Loucy (cell line): ENCODE measurements around the gene GLRX.
A peak's percentile ranks its signal among the peaks of the same experiment; 100 is the strongest.

ENCODE experiments used
- H2AFZ ChIP-seq: fragments of 200-600 bp; sonication (generic); 2 replicates; pipeline ENCODE4 v1.6.0; 2016; ENCODE audit warnings: antibody characterized with exemption, mild to moderate bottlenecking, low read length, moderate library complexity
- H3F3A ChIP-seq: fragments of 200-600 bp; 2 replicates; pipeline ENCODE4 v1.6.0; 2016; ENCODE audit warnings: antibody characterized with exemption, low read depth, mild to moderate bottlenecking
- H3K27me3 ChIP-seq: fragments of 200-600 bp; sonication (generic); 2 replicates; pipeline ENCODE4 v1.6.1; 2014; ENCODE audit warnings: low read length, mild to moderate bottlenecking; ENCODE audit not compliant: insufficient read depth, poor library complexity, severe bottlenecking
- H3K36me3 ChIP-seq: fragments of 200-600 bp; sonication (generic); 2 replicates; pipeline ENCODE4 v1.6.1; 2016; ENCODE audit warnings: low read length; ENCODE audit not compliant: insufficient read depth
- H3K4me1 ChIP-seq: fragments of 200-600 bp; sonication (generic); 2 replicates; pipeline ENCODE4 v1.5.1; 2014; ENCODE audit warnings: low read length, mild to moderate bottlenecking; ENCODE audit not compliant: insufficient read depth, poor library complexity, severe bottlenecking
- H3K4me2 ChIP-seq: fragments of 200-600 bp; sonication (generic); 2 replicates; pipeline ENCODE4 v1.6.0; 2014; ENCODE audit warnings: antibody characterized with exemption, low read length, low read depth, mild to moderate bottlenecking; ENCODE audit not compliant: poor library complexity, severe bottlenecking
- H3K4me3 ChIP-seq: fragments of 200-600 bp; sonication (generic); 2 replicates; pipeline ENCODE4 v1.5.1; 2014; ENCODE audit warnings: low read length, mild to moderate bottlenecking, mixed read lengths; ENCODE audit not compliant: poor library complexity, severe bottlenecking
- H3K79me2 ChIP-seq: fragments of 200-600 bp; sonication (generic); 2 replicates; pipeline ENCODE4 v1.6.1; 2014; ENCODE audit warnings: low read length; ENCODE audit not compliant: insufficient read depth
- H3K9ac ChIP-seq: fragments of 200-600 bp; sonication (generic); 2 replicates; pipeline ENCODE4 v1.6.0; 2014; ENCODE audit warnings: mild to moderate bottlenecking, low read depth, low read length, moderate library complexity; ENCODE audit not compliant: poor library complexity, severe bottlenecking
- H3K9me2 ChIP-seq: fragments of 200-600 bp; sonication (generic); replicated peaks from 2 replicates; pipeline ENCODE4 v1.6.1; 2016; ENCODE audit warnings: low read depth, low read length, mixed read lengths
- H3K9me3 ChIP-seq: fragments of 200-600 bp; sonication (generic); 2 replicates; pipeline ENCODE4 v1.6.1; 2014; ENCODE audit warnings: mild to moderate bottlenecking, antibody characterized with exemption, low read length, low read depth; ENCODE audit not compliant: insufficient read depth
- H4K20me1 ChIP-seq: fragments of 200-600 bp; sonication (generic); 2 replicates; pipeline ENCODE4 v1.6.0; 2014; ENCODE audit warnings: antibody characterized with exemption, low read length, mild to moderate bottlenecking; ENCODE audit not compliant: insufficient read depth, poor library complexity, severe bottlenecking
- CTCF ChIP-seq: fragments of 200-600 bp; sonication (generic); conservative IDR thresholded peaks from 2 replicates; pipeline ENCODE4 v1.5.1; 2014; ENCODE audit warnings: mild to moderate bottlenecking, antibody characterized with exemption, low read length
- EZH2phosphoT487 ChIP-seq: fragments of 200-600 bp; IDR thresholded peaks from 2 replicates; pipeline ENCODE4 v1.6.1; 2018; ENCODE audit warnings: antibody characterized with exemption, mild to moderate bottlenecking, moderate library complexity, borderline replicate concordance

GLRX gene

DNA sequence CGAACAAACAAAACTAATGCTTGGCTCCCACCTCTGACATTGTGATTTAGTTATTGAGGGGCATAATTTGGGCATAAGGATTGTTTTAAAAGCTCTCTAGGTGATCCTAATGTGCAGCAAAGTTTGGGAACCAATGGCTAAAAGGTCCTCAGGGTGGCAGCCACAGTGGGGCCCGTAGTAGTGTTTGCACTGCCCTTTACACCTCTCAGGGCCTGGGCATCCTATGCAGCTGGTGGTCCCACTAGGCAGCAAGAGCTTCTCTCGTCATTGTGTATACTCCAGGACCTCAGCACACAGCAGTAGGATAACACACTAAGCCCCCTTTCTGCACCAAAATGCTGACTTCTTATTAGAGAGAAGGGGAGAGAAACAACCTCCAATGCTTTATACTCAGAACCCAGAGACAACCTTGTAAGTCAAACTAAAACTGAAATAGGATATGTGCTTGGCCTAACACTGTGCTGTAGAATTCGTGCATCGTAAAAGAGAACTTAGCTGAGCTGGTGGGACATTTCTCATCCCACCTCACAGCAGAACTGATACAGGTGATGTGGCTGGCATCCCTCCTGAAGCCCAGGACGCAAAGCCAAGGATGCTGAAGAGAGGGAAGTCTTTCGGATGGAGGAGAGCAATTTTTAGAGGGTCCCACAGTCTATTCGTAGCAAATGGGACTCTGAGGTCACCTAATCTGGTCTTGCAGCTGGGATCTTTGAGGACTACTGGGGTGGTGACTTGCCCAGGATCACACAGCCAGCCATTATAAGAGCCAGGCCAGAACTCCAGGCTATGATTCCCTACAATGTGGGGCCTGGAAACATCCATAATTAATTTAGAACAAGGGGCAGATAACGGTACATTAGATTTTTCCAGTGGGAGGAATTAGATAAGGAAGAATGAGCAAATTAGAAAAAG is 1.2 kb downstream of the GLRX start:
- peaks cover 42% of the 10 kb centered on the region for H4K20me1 ChIP-seq
- H3K9me2 ChIP-seq = no peaks in the 10 kb centered on the region
- H3K79me2 ChIP-seq = peaks cover 69% of the 10 kb centered on the region
- no peaks in the 10 kb centered on the region for H3K27me3 ChIP-seq
- H3K4me3 ChIP-seq = peak overlapping the region; percentile 93
- H3F3A ChIP-seq = peaks cover 4% of the 10 kb centered on the region; the same call in 1 of the 2 replicates
- peak overlapping the region; percentile 97 for H3K9ac ChIP-seq
- no peak overlapping the region for H2AFZ ChIP-seq
- peak overlapping the region; percentile 87 for H3K4me2 ChIP-seq
- no peaks in the 10 kb centered on the region for H3K9me3 ChIP-seq
- no peak for TF ChIP-seq EZH2phosphoT487
- H3K4me1 ChIP-seq = peaks cover 67% of the 10 kb centered on the region
- H3K36me3 ChIP-seq = peaks cover 8% of the 10 kb centered on the region; the same call in 1 of the 2 replicates

DNA sequence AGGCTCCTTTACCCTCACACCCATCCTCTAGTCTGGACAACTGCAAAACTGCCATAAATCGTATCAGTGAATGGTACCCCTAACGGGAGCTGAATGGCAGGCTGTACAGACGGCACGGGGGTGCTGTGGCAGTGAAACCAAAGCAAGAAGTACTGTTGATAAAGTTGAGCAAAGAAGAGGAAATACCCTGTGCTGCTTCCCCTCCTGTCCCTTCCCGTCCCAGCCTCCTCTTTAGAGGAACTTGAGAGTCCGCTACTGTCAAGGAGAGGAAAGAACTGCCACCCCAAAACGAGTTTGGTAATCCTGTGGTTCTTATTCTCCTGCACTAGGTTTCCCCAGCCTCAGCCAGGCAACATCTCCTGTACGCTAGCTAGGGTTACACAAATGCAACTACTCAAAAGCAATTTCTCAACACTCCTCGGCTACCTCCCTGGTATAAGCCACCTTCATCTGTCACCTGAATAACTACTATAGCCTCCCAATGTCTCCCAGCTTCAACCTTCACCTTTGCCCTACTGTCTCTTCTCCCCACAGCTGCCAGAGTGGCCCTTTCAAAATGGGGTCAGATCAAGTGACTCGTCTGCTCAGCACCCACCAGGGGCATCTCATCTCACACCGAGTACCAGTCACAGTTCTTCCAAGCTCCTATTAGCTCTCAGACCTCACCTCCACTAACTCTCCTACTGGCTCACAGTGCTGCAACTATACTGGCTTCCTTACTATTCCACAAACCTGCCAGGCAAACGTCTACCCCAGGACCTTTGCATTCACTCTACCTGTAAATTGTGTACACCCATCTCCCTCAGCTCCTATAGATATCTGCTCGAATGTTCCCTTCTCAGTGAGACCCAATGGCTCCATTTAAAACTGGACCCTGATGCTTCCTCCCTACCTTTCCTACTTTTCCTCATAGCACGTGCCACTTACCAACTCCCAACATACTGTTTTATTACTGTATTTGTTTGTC is 4.1 kb downstream of the GLRX start:
- H3K36me3 ChIP-seq = peaks cover 34% of the 10 kb centered on the region
- no peak for TF ChIP-seq EZH2phosphoT487
- peak; percentile 17; the same call in 1 of the 2 replicates for TF ChIP-seq CTCF
- H3K79me2 ChIP-seq = peaks cover 96% of the 10 kb centered on the region
- H3K27me3 ChIP-seq = no peaks in the 10 kb centered on the region
- H3K4me1 ChIP-seq = peaks cover 71% of the 10 kb centered on the region
- no peak overlapping the region for H2AFZ ChIP-seq
- H4K20me1 ChIP-seq = peaks cover 65% of the 10 kb centered on the region
- peak overlapping the region; percentile 93 for H3K4me3 ChIP-seq
- no peaks in the 10 kb centered on the region; the same call in 1 of the 2 replicates for H3F3A ChIP-seq
- H3K9me3 ChIP-seq = no peaks in the 10 kb centered on the region
- peak overlapping the region; percentile 87 for H3K4me2 ChIP-seq
- H3K9me2 ChIP-seq = no peaks in the 10 kb centered on the region
- peak overlapping the region; percentile 97 for H3K9ac ChIP-seq

DNA sequence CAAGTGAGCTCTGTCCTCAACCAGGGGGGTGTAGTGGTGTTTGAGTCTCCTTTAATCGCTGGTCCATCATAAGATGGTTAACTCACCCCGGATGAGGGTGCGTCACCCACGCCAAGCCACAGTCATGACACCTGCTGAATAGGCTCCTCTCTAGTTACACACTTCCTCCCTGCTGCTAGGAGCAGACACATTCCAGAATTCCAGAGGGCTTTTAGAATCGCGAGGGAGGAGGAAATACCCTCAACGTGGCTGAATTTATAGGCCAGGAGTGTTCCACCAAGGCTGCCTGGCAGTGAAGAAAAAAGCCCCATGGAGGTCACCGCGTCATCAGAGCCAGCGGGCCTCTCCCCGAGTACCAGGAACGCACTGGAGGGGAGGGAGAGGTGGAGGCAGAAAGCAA is 5.1 kb downstream of the GLRX start:
- Histone ChIP-seq H3K4me3 (peak overlapping the region; percentile 93), H3K9me2 (no peaks in the 10 kb centered on the region), H3K4me2 (peak overlapping the region; percentile 87), H4K20me1 (peaks cover 69% of the 10 kb centered on the region), H3K36me3 (peaks cover 37% of the 10 kb centered on the region), H3K79me2 (peaks cover 97% of the 10 kb centered on the region), H3K9me3 (no peaks in the 10 kb centered on the region), H3F3A (no peaks in the 10 kb centered on the region; the same call in 1 of the 2 replicates), H3K9ac (peak overlapping the region; percentile 97), H3K27me3 (no peaks in the 10 kb centered on the region), H2AFZ (no peak overlapping the region), H3K4me1 (peaks cover 70% of the 10 kb centered on the region)
- TF ChIP-seq CTCF (no peak), EZH2phosphoT487 (no peak)
